ENCODE results near the gene DENND4A. TPM values are rescaled to one million over a fixed set of nuclear protein-coding genes. Genes with fewer than 3 reads are reported as not detected.

The DENND4A gene
- total RNA-seq, 2 experiments from 2014 or later, result 40.4 to 41.1 TPM

DNA sequence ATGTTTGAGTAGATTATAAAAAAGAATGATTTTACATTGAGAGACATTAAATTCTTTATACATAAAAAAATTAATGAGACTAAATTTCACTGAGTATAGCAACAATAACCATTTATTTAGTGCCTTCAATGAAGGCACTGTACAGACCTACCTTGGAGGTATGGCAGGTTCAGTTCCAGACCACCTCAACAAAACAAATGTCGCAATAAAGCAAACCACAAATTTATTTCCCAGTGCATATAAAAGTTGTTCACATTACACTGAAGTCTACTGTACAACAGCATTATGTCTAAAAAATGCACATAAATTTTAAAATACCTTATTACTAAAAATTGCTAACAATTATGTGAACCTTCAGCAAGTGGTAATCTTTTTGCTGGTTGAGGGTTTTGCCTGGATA lies 111.5 kb downstream of the DENND4A start:
- no peak overlapping the region for H3K4me3 Mint-ChIP-seq
- ChIA-PET POLR2A (no interaction called here), CTCF (no interaction called here)
- H3K36me3 Mint-ChIP-seq (ENCODE audit: low read depth), result peaks cover 10% of the 10 kb centered on the region
- H3K27me3 Mint-ChIP-seq, result no peaks in the 10 kb centered on the region
- no peak for DNase-seq
- no peak overlapping the region for H3K27ac Mint-ChIP-seq
- peaks cover 1% of the 10 kb centered on the region for H3K4me1 Mint-ChIP-seq
- H3K9me3 Mint-ChIP-seq, result no peaks in the 10 kb centered on the region

DNA sequence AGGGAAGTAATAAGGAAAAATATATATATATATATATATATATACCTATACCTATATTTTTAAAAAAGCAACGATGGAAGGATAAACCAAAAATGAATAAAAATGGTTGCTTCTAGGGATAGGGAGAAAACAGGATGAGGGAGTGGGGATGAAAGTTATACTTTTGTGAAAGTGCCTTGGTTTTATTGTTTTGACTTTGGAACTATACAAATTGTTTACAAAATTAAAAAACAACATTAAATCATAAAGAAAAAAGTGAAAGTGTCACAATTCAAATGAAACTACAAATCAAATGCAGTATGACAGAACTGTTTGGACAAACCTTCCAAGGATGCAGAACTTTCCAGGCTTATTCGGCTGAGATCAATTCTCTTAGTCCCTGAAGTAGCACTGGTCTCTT lies 116.0 kb downstream of the DENND4A start:
- H3K27ac Mint-ChIP-seq, result no peak overlapping the region
- peaks cover 21% of the 10 kb centered on the region for H3K36me3 Mint-ChIP-seq (ENCODE audit: low read depth)
- no peak overlapping the region for H3K4me3 Mint-ChIP-seq
- no peaks in the 10 kb centered on the region for H3K4me1 Mint-ChIP-seq
- H3K27me3 Mint-ChIP-seq, result no peaks in the 10 kb centered on the region
- no peak for DNase-seq
- CTCF ChIA-PET, result no interaction called here
- POLR2A ChIA-PET, result no interaction called here
- no peaks in the 10 kb centered on the region for H3K9me3 Mint-ChIP-seq

DNA sequence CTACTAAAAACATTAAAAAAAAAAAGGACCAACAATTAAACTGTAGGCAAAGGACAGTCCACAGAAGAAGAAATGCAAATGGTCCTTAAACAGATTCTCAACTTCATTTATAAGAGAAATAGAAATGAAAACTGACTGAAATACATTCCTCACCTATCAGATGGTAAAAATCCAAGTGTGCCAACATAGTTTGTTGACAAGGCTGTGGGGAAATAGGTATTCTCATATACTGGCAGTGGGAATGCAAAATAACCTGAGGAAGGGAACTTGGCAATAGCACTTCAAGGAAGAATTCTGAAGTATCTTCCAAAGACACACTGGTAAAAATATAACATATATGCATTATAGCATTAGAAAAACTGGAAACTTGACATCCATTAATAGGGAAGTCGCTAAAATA lies 116.5 kb downstream of the DENND4A start:
- CTCF ChIA-PET, result no interaction called here
- Mint-ChIP-seq H3K27ac (no peak overlapping the region), H3K36me3 (ENCODE audit: low read depth) (peaks cover 22% of the 10 kb centered on the region), H3K4me3 (no peak overlapping the region), H3K27me3 (no peaks in the 10 kb centered on the region), H3K9me3 (no peaks in the 10 kb centered on the region), H3K4me1 (no peaks in the 10 kb centered on the region)
- POLR2A ChIA-PET, result no interaction called here
- DNase-seq, result no peak

DNA sequence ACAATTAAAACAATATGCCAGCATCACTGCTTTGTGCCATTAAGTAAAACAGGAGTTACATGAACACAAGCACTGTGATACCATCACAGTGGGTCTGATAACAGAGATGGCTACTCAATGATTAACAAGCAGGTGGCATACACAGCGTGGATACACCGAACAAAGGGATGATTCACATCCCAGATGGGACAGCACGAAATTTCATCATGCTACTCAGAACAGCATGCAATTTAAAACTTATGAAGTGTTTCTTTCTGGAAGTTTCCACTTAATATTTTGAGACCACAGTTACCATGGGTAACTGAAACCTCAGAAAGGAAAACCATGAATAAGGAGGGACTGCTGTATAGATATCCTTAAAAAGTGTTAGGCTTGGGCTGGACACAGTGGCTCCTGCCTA lies 125.8 kb downstream of the DENND4A start:
- no peak for DNase-seq
- no peak overlapping the region for H3K27ac Mint-ChIP-seq
- H3K9me3 Mint-ChIP-seq, result no peaks in the 10 kb centered on the region
- H3K4me3 Mint-ChIP-seq, result no peak overlapping the region
- H3K36me3 Mint-ChIP-seq (ENCODE audit: low read depth), result peaks cover 49% of the 10 kb centered on the region
- ChIA-PET POLR2A (no interaction called here), CTCF (no interaction called here)
- H3K4me1 Mint-ChIP-seq, result no peaks in the 10 kb centered on the region
- H3K27me3 Mint-ChIP-seq, result no peaks in the 10 kb centered on the region

DNA sequence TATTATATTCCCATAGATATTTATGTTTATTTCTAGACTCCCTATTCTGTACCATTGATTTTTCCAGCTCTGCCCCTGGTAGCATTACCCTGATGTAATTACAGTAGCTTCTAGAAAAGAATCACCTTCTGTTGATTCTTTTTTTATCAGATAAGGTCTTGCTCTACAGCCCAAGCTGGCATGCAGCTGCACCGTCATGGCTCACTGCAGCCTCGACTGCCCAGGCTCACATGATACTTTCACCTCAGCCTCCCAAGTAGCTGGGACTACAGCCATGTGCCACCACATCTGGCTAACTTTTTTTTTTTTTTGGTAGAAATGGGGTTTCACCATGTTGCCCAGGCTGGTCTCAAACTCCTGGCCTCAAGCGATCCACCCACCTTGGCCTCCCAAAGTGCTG lies 128.6 kb downstream of the DENND4A start:
- no peak overlapping the region for H3K27ac Mint-ChIP-seq
- ChIA-PET CTCF (no interaction called here), POLR2A (interaction anchor here (0.8 kb wide), 1 partner anchor 13 kb away, joined by 4 read pairs; no protein-coding TSS in a partner anchor)
- peaks cover 46% of the 10 kb centered on the region for H3K36me3 Mint-ChIP-seq (ENCODE audit: low read depth)
- H3K9me3 Mint-ChIP-seq, result no peaks in the 10 kb centered on the region
- no peak overlapping the region for H3K4me3 Mint-ChIP-seq
- no peak for DNase-seq
- no peaks in the 10 kb centered on the region for H3K27me3 Mint-ChIP-seq
- H3K4me1 Mint-ChIP-seq, result no peaks in the 10 kb centered on the region

DNA sequence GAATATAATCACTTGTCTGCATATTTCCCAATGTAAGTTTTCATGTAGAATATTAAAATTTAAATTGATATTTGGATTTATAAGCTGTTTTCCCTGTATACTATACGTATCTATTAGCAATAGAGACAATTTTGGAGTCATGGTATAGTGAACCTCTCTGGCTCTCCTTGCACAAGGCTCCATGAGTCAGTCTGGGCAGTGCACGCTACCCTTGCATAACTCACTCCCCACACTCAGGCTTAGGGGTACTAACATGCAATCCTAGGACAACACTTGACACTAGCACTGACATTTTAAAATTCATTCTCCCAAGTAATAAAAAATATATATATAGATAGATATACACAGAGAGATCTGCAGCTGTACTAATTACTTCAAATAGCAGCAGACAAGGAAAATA lies 131.2 kb downstream of the DENND4A start:
- ChIA-PET POLR2A (no interaction called here), CTCF (no interaction called here)
- peaks cover 39% of the 10 kb centered on the region for H3K36me3 Mint-ChIP-seq (ENCODE audit: low read depth)

DNA sequence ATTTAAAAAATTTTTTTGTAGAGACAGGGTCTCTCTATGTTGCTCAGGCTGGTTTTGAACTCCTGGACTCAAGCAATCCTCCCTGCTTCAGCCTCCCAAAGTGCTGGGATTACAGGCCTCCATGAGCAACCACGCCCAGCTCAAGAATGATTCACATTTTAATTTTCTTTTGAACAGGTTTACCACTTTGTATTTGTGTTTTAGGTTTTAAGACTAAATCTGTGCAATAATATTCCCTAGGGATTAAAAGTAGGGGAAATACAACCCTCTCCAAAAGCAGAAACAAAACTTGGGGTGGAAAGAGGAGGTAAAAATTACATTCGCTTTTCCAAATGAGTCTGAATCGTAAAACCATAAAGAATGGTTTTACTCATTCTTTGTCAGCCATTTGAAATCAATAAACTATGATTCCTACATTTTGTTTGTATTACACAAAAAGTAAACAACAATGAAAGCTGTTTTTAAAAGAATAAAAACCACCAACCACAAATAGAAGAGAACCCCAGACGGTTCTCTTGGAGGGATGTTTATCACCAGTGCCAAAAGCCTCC lies 132.5 kb downstream of the DENND4A start:
- Mint-ChIP-seq H3K4me1 (no peaks in the 10 kb centered on the region), H3K36me3 (ENCODE audit: low read depth) (peaks cover 36% of the 10 kb centered on the region), H3K27me3 (no peaks in the 10 kb centered on the region), H3K9me3 (no peaks in the 10 kb centered on the region), H3K27ac (no peak overlapping the region), H3K4me3 (no peak overlapping the region)
- ChIA-PET CTCF (interaction anchor here (1.2 kb wide), 2 partner anchors 9 to 47 kb away, joined by 3 read pairs; no protein-coding TSS in a partner anchor), POLR2A (no interaction called here)
- no peak for DNase-seq

More for the DNA sequence above, 131.2 kb downstream of the DENND4A start:
- Mint-ChIP-seq H3K4me1 (no peaks in the 10 kb centered on the region), H3K27me3 (no peaks in the 10 kb centered on the region), H3K9me3 (no peaks in the 10 kb centered on the region), H3K27ac (no peak overlapping the region), H3K4me3 (no peak overlapping the region)
- DNase-seq, result no peak

DNA sequence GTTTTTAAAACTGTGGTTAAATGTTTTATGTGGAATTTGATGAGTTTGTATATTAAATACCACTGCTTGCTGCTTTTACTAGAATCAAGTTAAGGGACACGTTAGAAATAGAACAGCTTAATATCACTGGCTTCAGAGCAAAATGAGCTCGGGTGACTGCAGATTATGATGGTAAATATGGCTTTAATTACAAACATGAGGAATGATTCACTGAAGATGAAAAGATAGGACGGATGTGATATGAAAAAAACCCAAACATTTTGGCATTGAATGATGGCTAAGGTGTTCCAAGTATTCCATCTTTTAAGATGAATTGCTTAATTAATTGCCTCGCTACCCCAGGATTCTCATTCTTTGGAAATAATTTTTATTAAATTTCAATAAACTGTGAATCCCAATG lies 136.6 kb downstream of the DENND4A start:
- Mint-ChIP-seq H3K4me3 (no peak overlapping the region), H3K27ac (no peak overlapping the region), H3K9me3 (no peaks in the 10 kb centered on the region), H3K36me3 (ENCODE audit: low read depth) (peaks cover 33% of the 10 kb centered on the region), H3K27me3 (no peaks in the 10 kb centered on the region), H3K4me1 (peaks cover 9% of the 10 kb centered on the region)
- DNase-seq, result no peak
- ChIA-PET CTCF (no interaction called here), POLR2A (no interaction called here)

DNA sequence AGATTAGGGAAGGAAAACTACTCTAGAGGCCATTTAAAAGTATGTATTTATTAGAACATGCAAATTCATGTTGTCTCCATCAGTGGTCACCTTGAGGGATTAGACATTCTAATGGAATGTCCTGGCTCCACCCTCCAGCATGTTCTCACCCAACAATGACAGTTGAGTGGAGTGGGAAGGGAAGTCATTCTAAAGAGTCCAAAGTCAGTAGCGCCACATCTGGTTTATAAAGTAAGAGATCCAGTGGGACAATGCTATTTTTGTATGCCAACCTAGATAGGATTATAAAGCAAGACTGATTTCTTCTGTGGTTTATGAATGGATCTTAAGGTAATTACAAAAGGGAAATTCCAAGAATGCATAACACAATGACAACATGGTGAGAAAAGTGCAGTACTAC lies 137.1 kb downstream of the DENND4A start:
- no peaks in the 10 kb centered on the region for H3K27me3 Mint-ChIP-seq
- no peak overlapping the region for H3K27ac Mint-ChIP-seq
- no peak overlapping the region for H3K4me3 Mint-ChIP-seq
- ChIA-PET CTCF (no interaction called here), POLR2A (no interaction called here)
- H3K9me3 Mint-ChIP-seq, result no peaks in the 10 kb centered on the region
- peaks cover 30% of the 10 kb centered on the region for H3K36me3 Mint-ChIP-seq (ENCODE audit: low read depth)
- DNase-seq, result no peak
- H3K4me1 Mint-ChIP-seq, result peaks cover 13% of the 10 kb centered on the region

DNA sequence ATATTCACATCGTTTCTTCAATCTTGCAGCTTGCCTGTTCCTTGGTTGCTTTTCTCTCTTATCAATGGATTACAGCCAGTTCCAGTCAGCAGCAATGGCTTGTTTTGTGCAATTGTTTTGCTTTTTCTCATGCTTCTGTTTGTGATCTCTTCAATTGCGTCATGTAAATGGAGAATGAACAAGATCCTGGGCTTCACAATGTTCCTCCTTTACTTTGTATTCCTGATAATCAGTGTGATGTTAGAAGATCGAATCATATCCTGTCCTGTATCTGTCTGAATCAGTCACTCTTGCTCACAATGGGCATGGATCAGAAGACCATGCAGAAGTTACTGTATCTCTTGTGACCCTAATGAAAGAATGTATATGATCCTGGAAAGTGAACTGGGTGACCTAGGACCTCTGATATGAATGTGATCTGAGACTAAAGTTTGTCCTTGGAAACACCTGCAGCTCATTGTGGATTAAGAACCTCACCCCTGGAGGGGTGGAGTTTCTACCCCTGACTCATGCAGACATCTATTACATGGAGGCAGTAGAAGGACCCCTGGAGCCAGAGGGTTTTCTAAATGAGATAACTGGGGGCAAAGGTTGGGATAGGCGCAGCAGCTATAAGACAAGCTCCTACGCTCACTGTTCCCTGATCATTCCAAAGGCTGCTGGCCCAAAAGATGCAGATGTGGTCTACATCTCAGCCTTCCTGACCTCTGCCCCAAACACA lies 138.1 kb downstream of the DENND4A start:
- POLR2A ChIA-PET, result interaction anchor here (0.6 to 0.9 kb wide), 2 partner anchors 15 to 137 kb away, joined by 3 read pairs; no protein-coding TSS in a partner anchor
- Mint-ChIP-seq H3K27me3 (no peaks in the 10 kb centered on the region), H3K4me1 (peaks cover 15% of the 10 kb centered on the region), H3K9me3 (no peaks in the 10 kb centered on the region), H3K27ac (no peak overlapping the region), H3K36me3 (ENCODE audit: low read depth) (peaks cover 27% of the 10 kb centered on the region), H3K4me3 (no peak overlapping the region)
- no peak for DNase-seq
- CTCF ChIA-PET, result interaction anchor here (0.7 kb wide), 1 partner anchor 11 kb away, joined by 5 read pairs; no protein-coding TSS in a partner anchor

DNA sequence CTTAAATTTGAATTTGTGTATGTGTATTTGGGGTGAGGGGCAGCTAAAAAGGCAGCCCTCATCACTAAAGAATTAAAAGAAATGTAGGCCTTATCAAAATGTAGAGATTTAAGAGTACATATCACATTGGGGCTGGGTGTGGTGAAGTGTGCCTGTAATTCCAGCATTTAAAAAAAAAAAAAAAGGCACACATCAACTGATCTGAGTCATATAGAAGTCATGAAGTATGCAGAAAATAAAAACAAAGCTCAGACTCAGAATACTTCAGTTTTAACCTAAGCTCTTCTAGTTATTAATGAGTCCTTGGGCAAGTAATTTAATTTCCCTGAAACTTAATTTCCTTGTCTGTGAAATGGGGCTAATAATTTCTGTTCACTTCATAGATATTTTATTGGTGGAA lies 138.8 kb downstream of the DENND4A start:
- Mint-ChIP-seq H3K9me3 (no peaks in the 10 kb centered on the region), H3K27me3 (no peaks in the 10 kb centered on the region), H3K27ac (no peak overlapping the region), H3K4me1 (peaks cover 15% of the 10 kb centered on the region), H3K36me3 (ENCODE audit: low read depth) (peaks cover 24% of the 10 kb centered on the region), H3K4me3 (no peak overlapping the region)
- ChIA-PET CTCF (interaction anchor here (0.7 kb wide), 1 partner anchor 10 kb away, joined by 5 read pairs; no protein-coding TSS in a partner anchor), POLR2A (interaction anchor here (0.6 to 0.9 kb wide), 2 partner anchors 16 to 138 kb away, joined by 3 read pairs; no protein-coding TSS in a partner anchor)
- DNase-seq, result no peak

DNA sequence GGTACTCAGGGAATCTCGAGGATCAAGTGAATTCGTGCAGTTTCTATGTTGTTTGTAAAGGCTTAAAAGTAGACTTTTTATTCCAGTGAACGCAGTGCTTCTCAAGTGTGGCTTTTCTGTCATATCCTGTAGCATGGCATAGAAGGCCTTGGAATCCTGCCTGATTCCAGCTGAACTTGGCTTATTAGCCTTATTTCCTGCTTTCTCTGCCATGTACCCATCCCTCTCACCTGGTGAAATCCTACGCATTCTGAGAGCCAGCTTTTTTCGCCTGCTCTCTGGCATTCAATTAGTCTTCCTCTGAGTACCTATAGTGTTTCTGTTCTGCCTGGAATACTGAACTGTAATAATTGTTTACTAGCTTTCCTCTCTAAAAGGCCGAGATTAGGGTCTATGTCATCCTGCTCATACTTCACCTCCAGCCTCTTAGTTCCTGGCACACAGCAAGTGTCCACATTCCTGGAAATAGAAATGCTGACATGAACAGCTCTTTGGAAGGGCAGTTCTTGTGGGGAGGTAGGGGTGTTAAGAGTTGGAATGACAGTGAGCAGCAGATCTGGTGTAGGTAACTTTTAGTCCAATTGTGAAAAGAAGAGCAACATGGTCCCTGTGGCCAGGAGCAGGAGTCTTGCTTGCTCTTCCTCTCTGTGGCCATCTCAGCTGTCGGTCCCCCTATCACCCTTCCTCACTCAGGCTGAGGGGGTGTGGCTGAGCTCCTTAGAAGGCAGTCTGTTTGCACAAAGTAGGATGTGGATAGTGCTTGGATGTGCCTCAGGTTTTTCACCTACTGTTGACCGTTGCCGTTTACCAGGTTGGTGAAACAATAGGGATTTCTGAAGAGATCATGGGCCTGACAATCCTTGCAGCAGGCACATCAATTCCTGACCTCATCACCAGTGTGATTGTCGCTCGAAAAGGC lies 140.0 kb downstream of the DENND4A start:
- Mint-ChIP-seq H3K27me3 (no peaks in the 10 kb centered on the region), H3K36me3 (ENCODE audit: low read depth) (peaks cover 24% of the 10 kb centered on the region), H3K27ac (no peak overlapping the region), H3K9me3 (no peaks in the 10 kb centered on the region), H3K4me1 (peaks cover 15% of the 10 kb centered on the region), H3K4me3 (no peak overlapping the region)
- no peak for DNase-seq
- POLR2A ChIA-PET, result no interaction called here
- CTCF ChIA-PET, result no interaction called here

DNA sequence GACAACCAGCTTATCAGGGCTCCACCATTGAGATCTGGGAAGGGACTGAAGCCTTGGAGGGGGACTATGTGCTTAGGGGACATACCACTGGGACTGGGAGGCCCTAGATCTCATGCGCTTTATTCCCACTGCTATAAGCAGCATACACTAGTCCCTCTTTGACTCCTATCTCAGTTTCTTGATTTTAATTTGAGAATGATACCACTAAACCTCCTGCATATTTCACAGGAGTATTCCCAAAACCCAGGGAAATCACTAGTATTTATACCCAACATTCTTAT lies 141.1 kb downstream of the DENND4A start:
- no peak overlapping the region for H3K27ac Mint-ChIP-seq
- no peak for DNase-seq
- peaks cover 15% of the 10 kb centered on the region for H3K4me1 Mint-ChIP-seq
- peaks cover 24% of the 10 kb centered on the region for H3K36me3 Mint-ChIP-seq (ENCODE audit: low read depth)
- no peak overlapping the region for H3K4me3 Mint-ChIP-seq
- ChIA-PET POLR2A (interaction anchor here (1.5 kb wide), 1 partner anchor 13 kb away, joined by 4 read pairs; no protein-coding TSS in a partner anchor), CTCF (no interaction called here)
- H3K9me3 Mint-ChIP-seq, result no peaks in the 10 kb centered on the region
- no peaks in the 10 kb centered on the region for H3K27me3 Mint-ChIP-seq
